ENCODE results near the gene MMP24OS.

The MMP24OS gene

DNA sequence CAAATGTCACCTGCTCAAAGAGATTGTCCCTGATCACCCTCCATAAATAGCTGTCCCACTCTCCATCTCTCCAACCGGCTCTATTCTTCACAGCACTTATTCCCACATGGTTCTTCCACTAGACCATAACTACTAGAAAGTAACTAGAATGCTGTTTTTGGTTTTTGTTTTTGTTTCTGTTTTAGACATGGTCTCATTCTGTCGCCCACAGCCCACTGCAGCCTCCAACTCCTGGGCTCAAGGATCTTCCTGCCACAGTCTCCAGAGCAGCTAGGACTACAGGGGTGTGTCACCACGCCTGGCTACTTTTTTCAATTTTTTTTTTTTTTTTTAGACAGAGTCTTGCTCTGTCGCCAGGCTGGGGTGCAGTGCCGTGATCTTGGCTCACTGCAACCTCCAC lies 39.2 kb downstream of the MMP24OS start:
- no peak for TF ChIP-seq CTCF (IDR thresholded peaks at IDR 0.05; ENCODE audit: borderline replicate concordance, insufficient read depth, low read depth, low read length)

GRCh38 chr20:35238170-35238569 lies 39.8 kb downstream of the MMP24OS start:
- H3K4me3 ChIP-seq (ENCODE audit: low read depth, low read length), result no peak overlapping the region
- TF ChIP-seq CTCF (IDR thresholded peaks at IDR 0.05; ENCODE audit: borderline replicate concordance, insufficient read depth, low read depth, low read length), result no peak

More for the DNA sequence above, 39.2 kb downstream of the MMP24OS start:
- H3K4me3 ChIP-seq (ENCODE audit: low read depth, low read length), result no peak overlapping the region

- no peak overlapping the region for H3K4me3 ChIP-seq (ENCODE audit: low read depth, low read length)
- no peak for TF ChIP-seq CTCF (IDR thresholded peaks at IDR 0.05; ENCODE audit: borderline replicate concordance, insufficient read depth, low read depth, low read length)
These were observed 40.4 kb downstream of the MMP24OS start for GRCh38 chr20:35237486-35237885.

- no peak for TF ChIP-seq CTCF (IDR thresholded peaks at IDR 0.05; ENCODE audit: borderline replicate concordance, insufficient read depth, low read depth, low read length)
- H3K4me3 ChIP-seq (ENCODE audit: low read depth, low read length), result no peak overlapping the region
These were observed 42.0 kb downstream of the MMP24OS start for GRCh38 chr20:35235881-35236280.

GRCh38 chr20:35232575-35232974 lies 45.3 kb downstream of the MMP24OS start:
- TF ChIP-seq CTCF (IDR thresholded peaks at IDR 0.05; ENCODE audit: borderline replicate concordance, insufficient read depth, low read depth, low read length), result no peak

DNA sequence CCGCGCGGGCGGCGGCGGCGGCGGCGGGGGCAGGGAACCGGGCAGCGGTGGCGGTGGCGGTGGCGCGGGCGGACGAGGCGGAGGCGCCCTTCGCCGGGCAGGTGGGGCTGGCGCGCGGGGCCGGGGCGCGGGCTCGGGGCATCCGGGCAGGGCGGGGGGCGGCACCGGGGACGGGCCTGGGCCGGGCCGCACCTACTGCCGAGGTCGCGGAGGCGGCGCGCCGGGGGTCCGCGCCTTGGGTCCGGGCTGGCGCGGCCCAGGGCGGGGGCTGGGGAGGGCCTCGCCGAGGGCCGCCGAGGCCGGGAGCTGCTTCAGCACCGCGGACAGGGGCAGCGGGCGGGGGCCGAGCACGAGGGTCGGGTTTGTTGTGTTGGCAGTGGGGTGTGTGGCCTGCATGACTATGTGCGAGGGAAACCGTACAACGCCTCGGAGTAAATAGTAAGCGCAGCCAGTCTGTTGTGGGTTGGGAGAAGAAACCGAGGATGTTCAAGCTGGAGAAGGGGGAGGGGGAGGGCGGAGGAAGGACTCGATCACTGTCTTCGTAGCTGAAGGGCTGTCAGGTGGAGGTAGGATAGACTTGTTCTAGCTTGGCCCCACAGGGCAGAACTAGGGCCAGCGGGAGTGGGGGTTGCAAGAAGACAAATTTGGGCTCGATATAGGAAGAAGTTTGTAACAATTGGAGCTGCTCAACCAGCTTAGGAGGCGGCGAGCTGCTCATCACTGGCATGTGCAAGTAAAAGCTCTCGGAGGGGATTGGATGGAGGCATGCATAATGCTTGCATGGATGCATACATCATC lies 50.8 kb downstream of the MMP24OS start:
- TF ChIP-seq CTCF (IDR thresholded peaks at IDR 0.05; ENCODE audit: borderline replicate concordance, insufficient read depth, low read depth, low read length), result no peak
- no peak overlapping the region for H3K4me3 ChIP-seq (ENCODE audit: low read depth, low read length)

More at GRCh38 chr20:35232575-35232974, 45.3 kb downstream of the MMP24OS start:
- no peak overlapping the region for H3K4me3 ChIP-seq (ENCODE audit: low read depth, low read length)
